Loucy (cell line): ENCODE results near the gene AMPD2.

ENCODE experiments used
- CTCF ChIP-seq: fragments of 200-600 bp; sonication (generic); conservative IDR thresholded peaks from 2 replicates; pipeline ENCODE4 v1.5.1; 2014; ENCODE audit warnings: mild to moderate bottlenecking, antibody characterized with exemption, low read length
- EZH2phosphoT487 ChIP-seq: fragments of 200-600 bp; IDR thresholded peaks from 2 replicates; pipeline ENCODE4 v1.6.1; 2018; ENCODE audit warnings: antibody characterized with exemption, mild to moderate bottlenecking, moderate library complexity, borderline replicate concordance

DNA sequence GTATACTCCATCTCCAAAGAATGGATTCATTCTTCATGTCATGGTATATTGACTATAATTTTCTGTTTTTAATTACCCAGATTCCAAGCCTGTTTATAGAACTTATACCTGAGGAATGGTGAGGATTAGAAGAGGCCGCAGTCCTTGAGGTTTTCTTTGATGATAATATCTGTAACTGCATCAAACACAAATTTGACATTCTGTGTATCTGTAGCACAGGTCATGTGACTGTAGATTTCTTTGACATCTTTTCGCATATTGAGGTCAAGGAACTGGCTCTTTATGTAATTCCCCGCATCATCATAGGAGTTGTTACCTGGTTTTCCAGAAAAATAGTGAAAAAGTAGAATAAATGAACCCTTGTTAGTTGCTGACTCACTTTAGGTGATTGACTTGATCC lies 16.4 kb upstream of the AMPD2 start:
- TF ChIP-seq CTCF (no peak), EZH2phosphoT487 (no peak)
